Fibroblast of skin of left quadriceps (primary cell): ENCODE measurements around the gene RRAGB.
"Not testable (repeated sequence)": the region's sequence is repeated elsewhere in the genome, so short reads cannot be mapped to it uniquely, and the experiment has no call there.

Experiments used
- DNase-seq, 2 experiments: peaks; one replicate each; pipeline ENCODE4 v3.0.0-alpha.2; 2013; ENCODE audit warnings: low read depth in 2 of 2

The RRAGB gene

DNA sequence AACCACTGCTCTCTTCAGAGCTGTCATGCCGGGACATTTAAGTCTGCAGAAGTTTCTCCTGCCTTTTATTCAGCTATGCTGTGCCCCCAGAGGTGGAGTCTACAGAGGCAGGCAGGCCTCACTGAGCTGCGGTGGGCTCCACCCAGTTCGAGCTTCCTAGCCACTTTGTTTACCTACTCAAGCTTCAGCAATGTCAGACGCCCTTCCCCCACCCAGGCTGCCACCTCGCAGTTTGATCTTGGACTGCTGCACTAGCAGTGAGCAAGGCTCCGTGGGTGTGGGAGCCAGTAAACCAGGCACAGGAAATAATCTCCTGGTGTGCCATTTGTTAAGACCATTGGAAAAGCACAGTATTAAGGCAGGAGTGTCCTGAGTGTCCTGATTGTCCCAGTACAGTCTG, 56.9 kb downstream of the RRAGB start:
- DNase-seq = not testable (repeated sequence)

- no peak for DNase-seq
These were observed 60.0 kb downstream of the RRAGB start for GRCh38 chrX:55777596-55777995.

GRCh38 chrX:55778322-55778721, 60.8 kb downstream of the RRAGB start:
- DNase-seq = no peak

GRCh38 chrX:55783723-55784122, 66.2 kb downstream of the RRAGB start:
- no peak for DNase-seq

DNA sequence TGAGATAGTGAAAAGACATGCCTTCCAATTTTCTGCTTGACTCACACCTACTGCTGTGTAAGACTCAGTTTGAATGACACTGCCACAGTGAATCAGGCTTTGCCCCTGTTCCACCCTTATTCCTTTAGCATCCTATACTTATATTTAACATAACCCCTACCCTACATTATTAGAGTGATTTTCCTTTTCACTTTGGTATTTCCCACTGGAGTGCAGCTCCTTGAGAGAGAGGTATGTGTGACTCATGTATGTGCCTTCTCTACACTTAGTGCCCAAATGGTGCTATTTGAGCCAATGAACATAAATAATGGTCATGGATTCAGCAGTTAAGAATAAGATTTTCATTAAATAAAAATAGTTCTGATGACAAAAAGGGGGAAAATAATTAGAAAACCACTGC, 69.5 kb downstream of the RRAGB start:
- DNase-seq = no peak

GRCh38 chrX:55787727-55788126, 70.2 kb downstream of the RRAGB start:
- no peak for DNase-seq

GRCh38 chrX:55794405-55794804, 76.9 kb downstream of the RRAGB start:
- no peak for DNase-seq

- no peak for DNase-seq
These were observed 78.9 kb downstream of the RRAGB start for GRCh38 chrX:55796496-55796895.

GRCh38 chrX:55801811-55802210, 84.3 kb downstream of the RRAGB start:
- no peak for DNase-seq
